HFF-Myc (cell line): Measurements from ENCODE around the gene LIPC.

Experiments used
- DNase-seq: peaks from one replicate; pipeline ENCODE4 v3.0.0-alpha.2; 2011; ENCODE audit warnings: low read depth; ENCODE audit errors: extremely low read depth
- H3K4me3 ChIP-seq: replicated peaks from 2 replicates; pipeline ENCODE4 v1.5.1; 2011; ENCODE audit warnings: low read depth, mild to moderate bottlenecking, control low read depth, low read length
- CTCF ChIP-seq: IDR thresholded peaks from 2 replicates; pipeline ENCODE4 v1.5.1; 2012; ENCODE audit warnings: mild to moderate bottlenecking, low read depth, low read length, control low read depth; ENCODE audit errors: missing control alignments

Gene LIPC

GRCh38 chr15:58430224-58430787 is 1.5 kb upstream of the LIPC start:
- DNase-seq = no peak
- no peak overlapping the region for H3K4me3 ChIP-seq
- TF ChIP-seq CTCF = no peak

- no peak overlapping the region for H3K4me3 ChIP-seq
- DNase-seq = no peak
- TF ChIP-seq CTCF = no peak
Measured at GRCh38 chr15:58432401-58432800, 610 bp downstream of the LIPC start.

GRCh38 chr15:58433597-58434333 is 2.0 kb downstream of the LIPC start:
- no peak for TF ChIP-seq CTCF
- no peak overlapping the region for H3K4me3 ChIP-seq
- no peak for DNase-seq

GRCh38 chr15:58434334-58434875 is 2.6 kb downstream of the LIPC start:
- DNase-seq = no peak
- no peak overlapping the region for H3K4me3 ChIP-seq
- no peak for TF ChIP-seq CTCF

- DNase-seq = no peak
- no peak for TF ChIP-seq CTCF
- H3K4me3 ChIP-seq = no peak overlapping the region
Measured at GRCh38 chr15:58436552-58436951, 4.8 kb downstream of the LIPC start.

- TF ChIP-seq CTCF = no peak
- no peak overlapping the region for H3K4me3 ChIP-seq
- no peak for DNase-seq
Measured at GRCh38 chr15:58437531-58438105, 5.8 kb downstream of the LIPC start.
